ENCODE data around the gene FBXL17. TPM values are rescaled to one million over a fixed set of nuclear protein-coding genes. Genes with fewer than 3 reads are reported as not detected.

FBXL17 gene
- total and polyA plus RNA-seq, 2 donors (not counting 1 experiment from before 2014, with no cell fraction given), result 7.3 to 40.3 TPM

DNA sequence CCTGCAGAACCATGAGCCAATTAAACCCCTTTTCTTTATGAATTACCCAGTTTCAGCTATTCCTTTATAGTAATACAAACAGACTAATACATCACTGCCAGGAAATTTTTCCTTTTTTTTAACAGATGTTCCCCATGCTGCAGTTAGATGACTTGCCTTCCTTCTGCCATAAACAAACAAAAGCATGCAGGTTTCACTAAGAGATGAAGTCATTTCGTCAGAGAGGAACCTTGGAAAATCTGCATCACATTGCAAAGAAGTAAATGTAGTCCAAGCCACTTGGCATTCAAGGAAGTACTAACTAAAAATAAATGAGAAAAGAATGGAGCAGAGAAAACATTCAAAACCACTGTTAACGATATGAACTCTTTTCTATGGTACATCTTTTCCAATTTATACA lies 517.1 kb downstream of the FBXL17 start:
- no peaks in the 10 kb centered on the region for H3K27me3 Mint-ChIP-seq
- no peak overlapping the region for H3K4me2 ChIP-seq (replicated peaks; ENCODE audit: low read depth, low read length, poor library complexity, severe bottlenecking)
- H3K27me3 ChIP-seq (replicated peaks in 1 of 4; ENCODE audit: control extremely low read depth in 1 of 4, control insufficient read depth in 3 of 4, insufficient read depth in 4 of 4, low read length in 3 of 4), result no peaks in the 10 kb centered on the region
- H3K36me3 ChIP-seq (replicated peaks in 1 of 2; ENCODE audit: control extremely low read depth in 1 of 2, control insufficient read depth in 1 of 2, extremely low read depth in 1 of 2, insufficient read depth in 2 of 2, low read length in 1 of 2), result peaks cover 0 to 5% of the 10 kb centered on the region in 2 experiments
- no peak for DNase-seq
- no peaks in the 10 kb centered on the region for H3K9me3 Mint-ChIP-seq (ENCODE audit: insufficient read depth)
- ATAC-seq (ENCODE audit: low read depth), result no peak
- no peaks in the 10 kb centered on the region for H3K79me2 ChIP-seq (ENCODE audit: control insufficient read depth, insufficient read depth, low read length)
- no peak overlapping the region for H3K4me3 Mint-ChIP-seq
- no peak overlapping the region for H3K4me3 ChIP-seq (ENCODE audit: control extremely low read depth in 1 of 5, extremely low read depth in 1 of 5, insufficient read depth in 1 of 5, low read depth in 2 of 5, low read length in 4 of 5)
- no peak for TF ChIP-seq EZH2 (IDR thresholded peaks at IDR 0.05; ENCODE audit: borderline replicate concordance, insufficient read depth, low read depth, low read length, poor library complexity, severe bottlenecking)
- TF ChIP-seq, protein P1, sequence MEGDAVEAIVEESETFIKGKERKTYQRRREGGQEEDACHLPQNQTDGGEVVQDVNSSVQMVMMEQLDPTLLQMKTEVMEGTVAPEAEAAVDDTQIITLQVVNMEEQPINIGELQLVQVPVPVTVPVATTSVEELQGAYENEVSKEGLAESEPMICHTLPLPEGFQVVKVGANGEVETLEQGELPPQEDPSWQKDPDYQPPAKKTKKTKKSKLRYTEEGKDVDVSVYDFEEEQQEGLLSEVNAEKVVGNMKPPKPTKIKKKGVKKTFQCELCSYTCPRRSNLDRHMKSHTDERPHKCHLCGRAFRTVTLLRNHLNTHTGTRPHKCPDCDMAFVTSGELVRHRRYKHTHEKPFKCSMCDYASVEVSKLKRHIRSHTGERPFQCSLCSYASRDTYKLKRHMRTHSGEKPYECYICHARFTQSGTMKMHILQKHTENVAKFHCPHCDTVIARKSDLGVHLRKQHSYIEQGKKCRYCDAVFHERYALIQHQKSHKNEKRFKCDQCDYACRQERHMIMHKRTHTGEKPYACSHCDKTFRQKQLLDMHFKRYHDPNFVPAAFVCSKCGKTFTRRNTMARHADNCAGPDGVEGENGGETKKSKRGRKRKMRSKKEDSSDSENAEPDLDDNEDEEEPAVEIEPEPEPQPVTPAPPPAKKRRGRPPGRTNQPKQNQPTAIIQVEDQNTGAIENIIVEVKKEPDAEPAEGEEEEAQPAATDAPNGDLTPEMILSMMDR (IDR thresholded peaks at IDR 0.05), result no peak
- no peak overlapping the region for H3K27ac ChIP-seq (ENCODE audit: low read length in 2 of 2)
- WGBS (ENCODE audit: insufficient coverage), result 100% methylated on average over 1 of the region's 2 CpGs
- intact Hi-C loops (cut with micrococcal nuclease), result no loop called here
- H4K20me1 ChIP-seq (ENCODE audit: control insufficient read depth, insufficient read depth, low read length, poor library complexity, severe bottlenecking), result no peaks in the 10 kb centered on the region
- no peak overlapping the region for H2AFZ ChIP-seq (ENCODE audit: insufficient read depth, low read depth, low read length, poor library complexity, severe bottlenecking)
- H3K9me3 ChIP-seq (ENCODE audit: control extremely low read depth in 1 of 3, control insufficient read depth in 2 of 3, insufficient read depth in 1 of 3, low read length in 2 of 3), result no peaks in the 10 kb centered on the region
- no peaks in the 10 kb centered on the region for H3K4me1 ChIP-seq (ENCODE audit: control insufficient read depth in 2 of 2, insufficient read depth in 2 of 2, low read length in 2 of 2)
- ChIA-PET CTCF (no interaction called here), POLR2A (no interaction called here)
- H3K27ac Mint-ChIP-seq, result no peak overlapping the region
- H3K9ac ChIP-seq (ENCODE audit: low read length), result no peak overlapping the region
- H3K4me1 Mint-ChIP-seq, result no peaks in the 10 kb centered on the region

DNA sequence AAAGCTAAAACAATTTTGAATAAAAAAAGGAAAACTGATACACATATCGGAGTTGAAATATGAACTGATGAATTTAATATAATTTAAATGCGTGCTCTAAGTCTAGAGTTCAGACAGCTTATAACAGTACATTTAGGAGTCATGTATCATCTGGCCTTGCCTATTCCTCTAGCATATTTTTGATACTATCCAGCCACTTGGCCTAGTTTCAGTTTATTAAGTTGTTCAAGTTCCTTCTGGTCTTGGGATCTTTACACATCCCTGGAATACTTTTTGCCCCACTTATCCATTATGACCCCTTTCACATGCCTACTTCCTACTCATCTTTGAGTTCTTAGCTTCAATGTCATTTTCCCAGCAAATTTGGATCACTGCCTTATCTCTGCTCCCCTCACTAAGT lies 518.8 kb downstream of the FBXL17 start:
- H3K36me3 ChIP-seq (replicated peaks in 1 of 2; ENCODE audit: control extremely low read depth in 1 of 2, control insufficient read depth in 1 of 2, extremely low read depth in 1 of 2, insufficient read depth in 2 of 2, low read length in 1 of 2), result peaks cover 0 to 5% of the 10 kb centered on the region in 2 experiments
- no peak overlapping the region for H3K4me2 ChIP-seq (replicated peaks; ENCODE audit: low read depth, low read length, poor library complexity, severe bottlenecking)
- no peak overlapping the region for H3K9ac ChIP-seq (ENCODE audit: low read length)
- intact Hi-C loops (cut with micrococcal nuclease), result no loop called here
- no CpG with 5 or more reads among the region's 2 CpGs for WGBS (ENCODE audit: insufficient coverage)
- H3K4me1 Mint-ChIP-seq, result no peaks in the 10 kb centered on the region
- ChIA-PET POLR2A (no interaction called here), CTCF (no interaction called here)
- TF ChIP-seq, protein P1 (IDR thresholded peaks at IDR 0.05), result no peak
- TF ChIP-seq EZH2 (IDR thresholded peaks at IDR 0.05; ENCODE audit: borderline replicate concordance, insufficient read depth, low read depth, low read length, poor library complexity, severe bottlenecking), result no peak
- H3K79me2 ChIP-seq (ENCODE audit: control insufficient read depth, insufficient read depth, low read length), result no peaks in the 10 kb centered on the region
- no peak overlapping the region for H2AFZ ChIP-seq (ENCODE audit: insufficient read depth, low read depth, low read length, poor library complexity, severe bottlenecking)
- DNase-seq, result no peak
- no peaks in the 10 kb centered on the region for H4K20me1 ChIP-seq (ENCODE audit: control insufficient read depth, insufficient read depth, low read length, poor library complexity, severe bottlenecking)
- no peak overlapping the region for H3K4me3 Mint-ChIP-seq
- H3K27me3 Mint-ChIP-seq, result no peaks in the 10 kb centered on the region
- no peak overlapping the region for H3K4me3 ChIP-seq (ENCODE audit: control extremely low read depth in 1 of 5, extremely low read depth in 1 of 5, insufficient read depth in 1 of 5, low read depth in 2 of 5, low read length in 4 of 5)
- H3K9me3 ChIP-seq (ENCODE audit: control extremely low read depth in 1 of 3, control insufficient read depth in 2 of 3, insufficient read depth in 1 of 3, low read length in 2 of 3), result no peaks in the 10 kb centered on the region
- H3K27ac Mint-ChIP-seq, result no peak overlapping the region
- H3K27ac ChIP-seq (ENCODE audit: low read length in 2 of 2), result no peak overlapping the region
- H3K9me3 Mint-ChIP-seq (ENCODE audit: insufficient read depth), result no peaks in the 10 kb centered on the region
- H3K4me1 ChIP-seq (ENCODE audit: control insufficient read depth in 2 of 2, insufficient read depth in 2 of 2, low read length in 2 of 2), result no peaks in the 10 kb centered on the region
- no peak for ATAC-seq (ENCODE audit: low read depth)
- no peaks in the 10 kb centered on the region for H3K27me3 ChIP-seq (replicated peaks in 1 of 4; ENCODE audit: control extremely low read depth in 1 of 4, control insufficient read depth in 3 of 4, insufficient read depth in 4 of 4, low read length in 3 of 4)
